Measurements from ENCODE around the gene CHST12. TPM values are rescaled to one million over a fixed set of nuclear protein-coding genes. Genes with fewer than 3 reads are reported as not detected.

CHST12 gene
- total RNA-seq, 1 experiment from 2014 or later, result 18.3 TPM

DNA sequence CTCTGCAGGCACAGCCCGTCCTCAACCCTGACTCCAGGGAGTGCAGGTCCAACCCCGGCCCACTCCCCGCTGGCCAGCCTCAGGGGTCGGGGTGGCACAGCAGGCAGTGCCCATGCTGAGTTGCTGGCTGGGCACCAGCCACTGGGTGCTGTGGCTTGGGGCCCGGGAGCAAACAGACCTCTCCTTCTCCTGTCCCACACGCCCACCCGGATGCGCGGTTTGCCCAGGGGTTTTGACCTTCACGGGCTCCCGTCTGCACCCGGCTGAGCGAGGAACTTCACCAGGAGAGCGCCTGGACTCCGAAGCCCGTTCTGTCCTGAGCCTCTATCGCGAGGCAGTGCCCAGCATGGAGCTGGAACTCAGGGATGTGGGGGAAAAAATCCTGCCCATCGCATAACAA, 75.4 kb downstream of the CHST12 start:
- POLR2A ChIA-PET, result no interaction called here
- H3K27me3 Mint-ChIP-seq (ENCODE audit: low read depth), result no peaks in the 10 kb centered on the region
- no peak for DNase-seq (ENCODE audit: low spot score)
- H3K36me3 Mint-ChIP-seq, result no peaks in the 10 kb centered on the region
- H3K4me3 Mint-ChIP-seq, result no peak overlapping the region
- CTCF ChIA-PET, result interaction anchor here (0.5 to 5.0 kb wide), 12 partner anchors 9 to 231 kb away, joined by 3 to 34 read pairs (median 4); no protein-coding TSS in a partner anchor
- no peak overlapping the region; the same call in 1 of the 2 replicates for H3K27ac Mint-ChIP-seq
- H3K9me3 Mint-ChIP-seq, result peaks cover 7% of the 10 kb centered on the region; the same call in 1 of the 2 replicates
- no peak for TF ChIP-seq GTF2I (CRISPR knock-in tag; conservative IDR thresholded peaks at IDR 0.05)
- no peak for TF ChIP-seq MXD4 (CRISPR knock-in tag; IDR thresholded peaks at IDR 0.05; ENCODE audit: borderline replicate concordance)
- TF ChIP-seq, protein P1, sequence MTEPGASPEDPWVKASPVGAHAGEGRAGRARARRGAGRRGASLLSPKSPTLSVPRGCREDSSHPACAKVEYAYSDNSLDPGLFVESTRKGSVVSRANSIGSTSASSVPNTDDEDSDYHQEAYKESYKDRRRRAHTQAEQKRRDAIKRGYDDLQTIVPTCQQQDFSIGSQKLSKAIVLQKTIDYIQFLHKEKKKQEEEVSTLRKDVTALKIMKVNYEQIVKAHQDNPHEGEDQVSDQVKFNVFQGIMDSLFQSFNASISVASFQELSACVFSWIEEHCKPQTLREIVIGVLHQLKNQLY (CRISPR knock-in tag; IDR thresholded peaks at IDR 0.05), result no peak
- TF ChIP-seq NFYB (CRISPR knock-in tag; conservative IDR thresholded peaks at IDR 0.05; ENCODE audit: low read depth), result no peak
- TF ChIP-seq, protein P2, sequence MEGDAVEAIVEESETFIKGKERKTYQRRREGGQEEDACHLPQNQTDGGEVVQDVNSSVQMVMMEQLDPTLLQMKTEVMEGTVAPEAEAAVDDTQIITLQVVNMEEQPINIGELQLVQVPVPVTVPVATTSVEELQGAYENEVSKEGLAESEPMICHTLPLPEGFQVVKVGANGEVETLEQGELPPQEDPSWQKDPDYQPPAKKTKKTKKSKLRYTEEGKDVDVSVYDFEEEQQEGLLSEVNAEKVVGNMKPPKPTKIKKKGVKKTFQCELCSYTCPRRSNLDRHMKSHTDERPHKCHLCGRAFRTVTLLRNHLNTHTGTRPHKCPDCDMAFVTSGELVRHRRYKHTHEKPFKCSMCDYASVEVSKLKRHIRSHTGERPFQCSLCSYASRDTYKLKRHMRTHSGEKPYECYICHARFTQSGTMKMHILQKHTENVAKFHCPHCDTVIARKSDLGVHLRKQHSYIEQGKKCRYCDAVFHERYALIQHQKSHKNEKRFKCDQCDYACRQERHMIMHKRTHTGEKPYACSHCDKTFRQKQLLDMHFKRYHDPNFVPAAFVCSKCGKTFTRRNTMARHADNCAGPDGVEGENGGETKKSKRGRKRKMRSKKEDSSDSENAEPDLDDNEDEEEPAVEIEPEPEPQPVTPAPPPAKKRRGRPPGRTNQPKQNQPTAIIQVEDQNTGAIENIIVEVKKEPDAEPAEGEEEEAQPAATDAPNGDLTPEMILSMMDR (IDR thresholded peaks at IDR 0.05), result no peak
- ATAC-seq, result no peak
- H3K4me1 Mint-ChIP-seq, result peaks cover 11% of the 10 kb centered on the region

DNA sequence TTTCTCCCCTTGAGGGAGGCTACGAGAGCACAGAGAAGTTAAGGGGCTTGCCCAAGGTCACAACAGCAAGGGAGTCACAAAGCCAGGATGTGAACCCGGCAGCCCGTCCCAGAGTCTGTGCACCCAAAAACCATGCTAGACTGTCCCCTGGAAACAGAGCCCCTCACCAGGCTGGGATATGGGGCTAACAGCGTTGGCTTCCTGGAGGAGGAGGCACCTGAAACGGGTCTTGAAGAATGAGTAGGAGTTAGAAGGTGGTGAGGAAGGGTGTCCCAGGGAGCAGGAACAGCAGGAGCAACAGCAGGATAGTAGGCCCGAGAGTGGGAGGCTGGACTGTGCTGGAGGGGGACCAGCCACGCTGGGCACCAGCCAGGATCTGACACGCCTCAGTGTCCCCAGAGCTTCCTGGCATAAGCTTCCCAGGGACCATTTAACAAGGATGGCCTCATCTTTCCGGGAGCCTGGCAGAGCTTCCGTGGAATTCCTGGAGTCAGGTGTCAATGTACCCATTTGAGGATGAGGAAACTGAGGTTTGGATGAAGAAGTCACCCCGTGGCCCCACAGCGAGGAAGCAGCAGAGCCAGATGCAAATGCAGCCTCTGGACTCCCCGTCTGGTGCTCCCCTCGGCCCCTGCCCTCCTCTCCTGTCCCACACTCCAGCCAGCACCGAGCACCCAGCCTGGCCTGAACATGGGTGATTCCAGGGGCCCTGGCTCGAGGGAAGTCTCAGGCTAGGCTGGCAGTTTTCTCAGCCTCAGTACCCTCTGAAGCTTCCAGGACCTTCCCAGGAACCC, 76.1 kb downstream of the CHST12 start:
- TF ChIP-seq, protein P3, sequence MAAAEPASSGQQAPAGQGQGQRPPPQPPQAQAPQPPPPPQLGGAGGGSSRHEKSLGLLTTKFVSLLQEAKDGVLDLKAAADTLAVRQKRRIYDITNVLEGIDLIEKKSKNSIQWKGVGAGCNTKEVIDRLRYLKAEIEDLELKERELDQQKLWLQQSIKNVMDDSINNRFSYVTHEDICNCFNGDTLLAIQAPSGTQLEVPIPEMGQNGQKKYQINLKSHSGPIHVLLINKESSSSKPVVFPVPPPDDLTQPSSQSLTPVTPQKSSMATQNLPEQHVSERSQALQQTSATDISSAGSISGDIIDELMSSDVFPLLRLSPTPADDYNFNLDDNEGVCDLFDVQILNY (CRISPR knock-in tag; IDR thresholded peaks at IDR 0.05), result no peak
- TF ChIP-seq, protein P4, sequence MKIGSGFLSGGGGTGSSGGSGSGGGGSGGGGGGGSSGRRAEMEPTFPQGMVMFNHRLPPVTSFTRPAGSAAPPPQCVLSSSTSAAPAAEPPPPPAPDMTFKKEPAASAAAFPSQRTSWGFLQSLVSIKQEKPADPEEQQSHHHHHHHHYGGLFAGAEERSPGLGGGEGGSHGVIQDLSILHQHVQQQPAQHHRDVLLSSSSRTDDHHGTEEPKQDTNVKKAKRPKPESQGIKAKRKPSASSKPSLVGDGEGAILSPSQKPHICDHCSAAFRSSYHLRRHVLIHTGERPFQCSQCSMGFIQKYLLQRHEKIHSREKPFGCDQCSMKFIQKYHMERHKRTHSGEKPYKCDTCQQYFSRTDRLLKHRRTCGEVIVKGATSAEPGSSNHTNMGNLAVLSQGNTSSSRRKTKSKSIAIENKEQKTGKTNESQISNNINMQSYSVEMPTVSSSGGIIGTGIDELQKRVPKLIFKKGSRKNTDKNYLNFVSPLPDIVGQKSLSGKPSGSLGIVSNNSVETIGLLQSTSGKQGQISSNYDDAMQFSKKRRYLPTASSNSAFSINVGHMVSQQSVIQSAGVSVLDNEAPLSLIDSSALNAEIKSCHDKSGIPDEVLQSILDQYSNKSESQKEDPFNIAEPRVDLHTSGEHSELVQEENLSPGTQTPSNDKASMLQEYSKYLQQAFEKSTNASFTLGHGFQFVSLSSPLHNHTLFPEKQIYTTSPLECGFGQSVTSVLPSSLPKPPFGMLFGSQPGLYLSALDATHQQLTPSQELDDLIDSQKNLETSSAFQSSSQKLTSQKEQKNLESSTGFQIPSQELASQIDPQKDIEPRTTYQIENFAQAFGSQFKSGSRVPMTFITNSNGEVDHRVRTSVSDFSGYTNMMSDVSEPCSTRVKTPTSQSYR (CRISPR knock-in tag; IDR thresholded peaks at IDR 0.05), result no peak
- TF ChIP-seq SP1 (CRISPR knock-in tag; conservative IDR thresholded peaks at IDR 0.05) (no peak), ZNF263 (CRISPR knock-in tag; IDR thresholded peaks at IDR 0.05; ENCODE audit: low read depth) (no peak), NFYB (CRISPR knock-in tag; conservative IDR thresholded peaks at IDR 0.05; ENCODE audit: low read depth) (no peak)
- TF ChIP-seq, protein P5, sequence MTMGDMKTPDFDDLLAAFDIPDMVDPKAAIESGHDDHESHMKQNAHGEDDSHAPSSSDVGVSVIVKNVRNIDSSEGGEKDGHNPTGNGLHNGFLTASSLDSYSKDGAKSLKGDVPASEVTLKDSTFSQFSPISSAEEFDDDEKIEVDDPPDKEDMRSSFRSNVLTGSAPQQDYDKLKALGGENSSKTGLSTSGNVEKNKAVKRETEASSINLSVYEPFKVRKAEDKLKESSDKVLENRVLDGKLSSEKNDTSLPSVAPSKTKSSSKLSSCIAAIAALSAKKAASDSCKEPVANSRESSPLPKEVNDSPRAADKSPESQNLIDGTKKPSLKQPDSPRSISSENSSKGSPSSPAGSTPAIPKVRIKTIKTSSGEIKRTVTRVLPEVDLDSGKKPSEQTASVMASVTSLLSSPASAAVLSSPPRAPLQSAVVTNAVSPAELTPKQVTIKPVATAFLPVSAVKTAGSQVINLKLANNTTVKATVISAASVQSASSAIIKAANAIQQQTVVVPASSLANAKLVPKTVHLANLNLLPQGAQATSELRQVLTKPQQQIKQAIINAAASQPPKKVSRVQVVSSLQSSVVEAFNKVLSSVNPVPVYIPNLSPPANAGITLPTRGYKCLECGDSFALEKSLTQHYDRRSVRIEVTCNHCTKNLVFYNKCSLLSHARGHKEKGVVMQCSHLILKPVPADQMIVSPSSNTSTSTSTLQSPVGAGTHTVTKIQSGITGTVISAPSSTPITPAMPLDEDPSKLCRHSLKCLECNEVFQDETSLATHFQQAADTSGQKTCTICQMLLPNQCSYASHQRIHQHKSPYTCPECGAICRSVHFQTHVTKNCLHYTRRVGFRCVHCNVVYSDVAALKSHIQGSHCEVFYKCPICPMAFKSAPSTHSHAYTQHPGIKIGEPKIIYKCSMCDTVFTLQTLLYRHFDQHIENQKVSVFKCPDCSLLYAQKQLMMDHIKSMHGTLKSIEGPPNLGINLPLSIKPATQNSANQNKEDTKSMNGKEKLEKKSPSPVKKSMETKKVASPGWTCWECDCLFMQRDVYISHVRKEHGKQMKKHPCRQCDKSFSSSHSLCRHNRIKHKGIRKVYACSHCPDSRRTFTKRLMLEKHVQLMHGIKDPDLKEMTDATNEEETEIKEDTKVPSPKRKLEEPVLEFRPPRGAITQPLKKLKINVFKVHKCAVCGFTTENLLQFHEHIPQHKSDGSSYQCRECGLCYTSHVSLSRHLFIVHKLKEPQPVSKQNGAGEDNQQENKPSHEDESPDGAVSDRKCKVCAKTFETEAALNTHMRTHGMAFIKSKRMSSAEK (CRISPR knock-in tag; IDR thresholded peaks at IDR 0.05; ENCODE audit: borderline replicate concordance), result no peak
- POLR2A ChIA-PET, result interaction anchor here (1.2 to 1.5 kb wide), 2 partner anchors 15 to 60 kb away, joined by 3 read pairs; no protein-coding TSS in a partner anchor
- no peaks in the 10 kb centered on the region for H3K36me3 Mint-ChIP-seq
- no peak overlapping the region for H3K4me3 Mint-ChIP-seq
- ATAC-seq (no peak), DNase-seq (ENCODE audit: low spot score) (no peak)
- peak overlapping the region; percentile 36; the same call in 1 of the 2 replicates for H3K27ac Mint-ChIP-seq
- CTCF ChIA-PET, result interaction anchor here (1.0 to 5.0 kb wide), 7 partner anchors 10 to 201 kb away, joined by 3 to 34 read pairs (median 4); no protein-coding TSS in a partner anchor
- H3K27me3 Mint-ChIP-seq (ENCODE audit: low read depth), result no peaks in the 10 kb centered on the region
- H3K9me3 Mint-ChIP-seq, result peaks cover 7% of the 10 kb centered on the region; the same call in 1 of the 2 replicates
- H3K4me1 Mint-ChIP-seq, result peaks cover 8% of the 10 kb centered on the region

All from WTC11 (cell line).